HepG2 (cell line): Measurements from ENCODE around the gene ATP6V0A1.

Experiments
- KDM5B ChIP-seq: sonication (generic); formaldehyde crosslinking; IDR thresholded peaks from 2 replicates; pipeline ENCODE4 v1.4.0; 2020; ENCODE audit warnings: missing genetic modification reagents, mild to moderate bottlenecking, borderline replicate concordance
- TF ChIP-seq, protein P1 (sequence below): sonication (generic); formaldehyde crosslinking; IDR thresholded peaks from 2 replicates; pipeline ENCODE4 v1.4.0; 2020; ENCODE audit warnings: missing genetic modification reagents, borderline replicate concordance

DNA sequence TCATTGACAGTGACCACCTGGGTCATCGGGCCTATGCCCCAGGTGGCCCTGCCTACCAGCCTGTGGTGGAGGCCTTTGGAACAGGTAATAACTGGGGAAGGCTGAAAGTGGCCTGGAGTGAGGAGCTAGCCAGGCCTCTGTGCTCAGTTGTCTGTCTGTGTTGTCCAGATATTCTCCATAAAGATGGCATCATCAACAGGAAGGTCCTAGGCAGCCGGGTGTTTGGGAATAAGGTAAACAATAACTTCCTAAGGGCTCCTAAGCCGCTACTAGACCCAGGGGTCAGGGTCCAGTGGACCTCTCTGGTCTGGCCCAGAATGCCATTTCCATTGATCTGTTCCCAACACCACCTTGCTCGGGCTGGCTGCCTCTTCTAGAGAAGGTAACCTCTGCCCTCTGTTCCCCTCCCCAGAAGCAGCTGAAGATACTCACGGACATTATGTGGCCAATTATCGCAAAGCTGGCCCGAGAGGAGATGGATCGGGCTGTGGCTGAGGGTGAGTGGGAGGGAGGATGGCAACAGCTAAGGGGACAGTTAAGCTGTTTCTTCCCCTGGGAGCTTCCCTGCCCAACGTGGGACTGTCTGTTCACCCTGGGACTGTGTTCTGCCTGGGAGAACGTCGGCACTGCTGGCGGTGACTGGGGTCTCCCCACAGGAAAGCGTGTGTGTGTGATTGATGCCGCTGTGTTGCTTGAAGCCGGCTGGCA is 106.3 kb downstream of the ATP6V0A1 start:
- no peak for TF ChIP-seq KDM5B (CRISPR knock-in tag)
- TF ChIP-seq, protein P1, sequence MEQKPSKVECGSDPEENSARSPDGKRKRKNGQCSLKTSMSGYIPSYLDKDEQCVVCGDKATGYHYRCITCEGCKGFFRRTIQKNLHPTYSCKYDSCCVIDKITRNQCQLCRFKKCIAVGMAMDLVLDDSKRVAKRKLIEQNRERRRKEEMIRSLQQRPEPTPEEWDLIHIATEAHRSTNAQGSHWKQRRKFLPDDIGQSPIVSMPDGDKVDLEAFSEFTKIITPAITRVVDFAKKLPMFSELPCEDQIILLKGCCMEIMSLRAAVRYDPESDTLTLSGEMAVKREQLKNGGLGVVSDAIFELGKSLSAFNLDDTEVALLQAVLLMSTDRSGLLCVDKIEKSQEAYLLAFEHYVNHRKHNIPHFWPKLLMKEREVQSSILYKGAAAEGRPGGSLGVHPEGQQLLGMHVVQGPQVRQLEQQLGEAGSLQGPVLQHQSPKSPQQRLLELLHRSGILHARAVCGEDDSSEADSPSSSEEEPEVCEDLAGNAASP (CRISPR knock-in tag): peak; percentile 75; the same call in 1 of the 2 replicates
